H9 (cell line): ENCODE data around the gene DELE1. TPM values are rescaled to one million over a fixed set of nuclear protein-coding genes. Genes with fewer than 3 reads are reported as not detected.

Experiments used
- DNase-seq: peaks from one replicate; pipeline ENCODE4 v3.0.0-alpha.2; 2017
- H2AFZ ChIP-seq: one replicate; pipeline ENCODE4 v1.6.1; 2013; ENCODE audit warnings: mild to moderate bottlenecking, low read length, control low read depth, moderate library complexity
- H2AK5ac ChIP-seq: 2 replicates; pipeline ENCODE4 v1.6.1; 2013; ENCODE audit warnings: low read length, control low read depth, mixed read lengths; ENCODE audit not compliant: insufficient read length
- H2BK120ac ChIP-seq: one replicate; pipeline ENCODE4 v1.6.1; 2013; ENCODE audit warnings: low read depth, mild to moderate bottlenecking, low read length, control low read depth, inconsistent platforms; ENCODE audit not compliant: poor library complexity, severe bottlenecking
- H2BK12ac ChIP-seq: 2 replicates; pipeline ENCODE4 v1.6.1; 2013; ENCODE audit warnings: low read length, control low read depth, mixed read lengths, low read depth; ENCODE audit not compliant: insufficient read length
- H2BK15ac ChIP-seq: 2 replicates; pipeline ENCODE4 v1.6.1; 2013; ENCODE audit warnings: low read depth, low read length, control low read depth
- H2BK20ac ChIP-seq: one replicate; pipeline ENCODE4 v1.6.1; 2013; ENCODE audit warnings: low read depth, mild to moderate bottlenecking, low read length, control low read depth, inconsistent platforms; ENCODE audit not compliant: poor library complexity, severe bottlenecking
- H2BK5ac ChIP-seq: 2 replicates; pipeline ENCODE4 v1.6.1; 2013; ENCODE audit warnings: low read length, control low read depth, mixed read lengths; ENCODE audit not compliant: insufficient read length
- H3K14ac ChIP-seq: 2 replicates; pipeline ENCODE4 v1.6.1; 2013; ENCODE audit warnings: low read length, control low read depth; ENCODE audit not compliant: insufficient read depth
- H3K18ac ChIP-seq: 2 replicates; pipeline ENCODE4 v1.6.1; 2013; ENCODE audit warnings: low read depth, mild to moderate bottlenecking, mixed read lengths, low read length, control low read depth; ENCODE audit not compliant: insufficient read length
- H3K23ac ChIP-seq: 2 replicates; pipeline ENCODE4 v1.6.1; 2013; ENCODE audit warnings: low read length, control low read depth, mixed read lengths, low read depth; ENCODE audit not compliant: insufficient read length
- H3K23me2 ChIP-seq: 2 replicates; pipeline ENCODE4 v1.6.1; 2013; ENCODE audit warnings: low read depth, mild to moderate bottlenecking, mixed read lengths, low read length, control low read depth; ENCODE audit not compliant: insufficient read length, poor library complexity, severe bottlenecking
- H3K27ac ChIP-seq: 2 replicates; pipeline ENCODE4 v1.5.1; 2013; ENCODE audit warnings: low read length, control low read depth, mixed read lengths, low read depth; ENCODE audit not compliant: insufficient read length
- H3K27me3 ChIP-seq: 2 replicates; pipeline ENCODE4 v1.6.1; 2013; ENCODE audit warnings: low read length, control low read depth, inconsistent platforms; ENCODE audit not compliant: insufficient read depth
- H3K4ac ChIP-seq: 2 replicates; pipeline ENCODE4 v1.6.1; 2013; ENCODE audit warnings: low read depth, mild to moderate bottlenecking, control low read depth, inconsistent platforms, low read length, moderate library complexity
- H3K4me1 ChIP-seq: 2 replicates; pipeline ENCODE4 v1.6.1; 2013; ENCODE audit warnings: low read length, control low read depth, inconsistent platforms; ENCODE audit not compliant: insufficient read depth
- H3K4me2 ChIP-seq: 2 replicates; pipeline ENCODE4 v1.6.1; 2013; ENCODE audit warnings: low read length, control low read depth, mixed read lengths; ENCODE audit not compliant: insufficient read length, insufficient read depth
- H3K56ac ChIP-seq: 2 replicates; pipeline ENCODE4 v1.6.1; 2013; ENCODE audit warnings: low read depth, mild to moderate bottlenecking, mixed read lengths, low read length, control low read depth; ENCODE audit not compliant: insufficient read length
- H3K79me1 ChIP-seq: 2 replicates; pipeline ENCODE4 v1.6.1; 2013; ENCODE audit warnings: low read depth, mild to moderate bottlenecking, moderate library complexity, low read length, control low read depth, inconsistent platforms; ENCODE audit not compliant: insufficient read depth, poor library complexity, severe bottlenecking
- H3K79me2 ChIP-seq: 2 replicates; pipeline ENCODE4 v1.6.1; 2013; ENCODE audit warnings: low read length, control low read depth, inconsistent platforms; ENCODE audit not compliant: insufficient read depth
- H3K9ac ChIP-seq: 2 replicates; pipeline ENCODE4 v1.6.1; 2013; ENCODE audit warnings: low read length, control low read depth, mixed read lengths; ENCODE audit not compliant: insufficient read length; ENCODE audit errors: extremely low read depth
- H3K9me3 ChIP-seq: one replicate; pipeline ENCODE4 v1.6.1; 2013; ENCODE audit warnings: low read depth, low read length, inconsistent platforms; ENCODE audit not compliant: control insufficient read depth
- H3T11ph ChIP-seq: one replicate; pipeline ENCODE4 v1.6.1; 2013; ENCODE audit warnings: mild to moderate bottlenecking, low read length, control low read depth, inconsistent platforms
- H4K20me1 ChIP-seq: one replicate; pipeline ENCODE4 v1.6.1; 2013; ENCODE audit not compliant: control insufficient read depth, insufficient read length, insufficient read depth
- H4K5ac ChIP-seq: 2 replicates; pipeline ENCODE4 v1.6.1; 2013; ENCODE audit warnings: low read depth, mild to moderate bottlenecking, mixed read lengths, low read length, control low read depth; ENCODE audit not compliant: insufficient read length
- H4K8ac ChIP-seq: replicated peaks from 2 replicates; pipeline ENCODE4 v1.6.1; 2013; ENCODE audit warnings: low read length, control low read depth, mixed read lengths, low read depth; ENCODE audit not compliant: insufficient read length
- H4K91ac ChIP-seq: 2 replicates; pipeline ENCODE4 v1.6.1; 2013; ENCODE audit warnings: low read depth, mild to moderate bottlenecking, moderate library complexity, mixed read lengths, low read length, control low read depth; ENCODE audit not compliant: insufficient read length
- H3K27ac Mint-ChIP-seq, 3 experiments: 2 replicates in 2 of 3; 3 replicates in 1 of 3; pipeline ENCODE4 v1.8.0; 2020 to 2021; ENCODE audit warnings: mixed read lengths in 3 of 3, mild to moderate bottlenecking in 1 of 3, moderate library complexity in 1 of 3
- H3K27me3 Mint-ChIP-seq: 2 replicates; pipeline ENCODE4 v1.8.0; 2021; ENCODE audit warnings: low read depth, mild to moderate bottlenecking, moderate library complexity, mixed read lengths
- H3K36me3 Mint-ChIP-seq, 3 experiments: 2 replicates in 2 of 3; 3 replicates in 1 of 3; pipeline ENCODE4 v1.8.0; 2020 to 2021; ENCODE audit warnings: low read depth in 3 of 3, mixed read lengths in 3 of 3; ENCODE audit not compliant: insufficient read depth in 1 of 3
- H3K4me1 Mint-ChIP-seq, 2 experiments: 2 replicates each; pipeline ENCODE4 v1.8.0; 2020; ENCODE audit warnings: mixed read lengths in 2 of 2
- H3K4me3 Mint-ChIP-seq, 2 experiments: 2 replicates in 1 of 2; 3 replicates in 1 of 2; pipeline ENCODE4 v1.8.0; 2020 to 2021; ENCODE audit warnings: mild to moderate bottlenecking in 2 of 2, mixed read lengths in 2 of 2, moderate library complexity in 1 of 2
- H3K9me3 Mint-ChIP-seq, 2 experiments: 2 replicates in 1 of 2; 3 replicates in 1 of 2; pipeline ENCODE4 v1.8.0; 2020; ENCODE audit warnings: mild to moderate bottlenecking in 2 of 2, mixed read lengths in 2 of 2, moderate library complexity in 1 of 2
- WGBS: extraction: QIAGEN DNeasy Blood & Tissue Kit; methylation state at CpG from one replicate; pipeline ENCODE4 v1.1.7; 2013; ENCODE audit warnings: missing lambda C conversion rate, low lambda C conversion rate, mixed read lengths; ENCODE audit not compliant: insufficient read length; ENCODE audit errors: extremely low coverage; 5-methylcytosine and 5-hydroxymethylcytosine counted together
- total RNA-seq: library from RNA; stranded (reverse); gene quantifications from 2 replicates; pipeline ENCODE4 v1.2.1, GENCODE V29; 2021
- TF ChIP-seq, protein P1 (sequence below): fragments of 200-600 bp; sonication (generic); conservative IDR thresholded peaks from 3 replicates; pipeline ENCODE4 v1.8.0; 2021; ENCODE audit warnings: antibody characterized with exemption, mild to moderate bottlenecking

The DELE1 gene
- total RNA-seq, 1 experiment from 2014 or later = 75.3 TPM

DNA sequence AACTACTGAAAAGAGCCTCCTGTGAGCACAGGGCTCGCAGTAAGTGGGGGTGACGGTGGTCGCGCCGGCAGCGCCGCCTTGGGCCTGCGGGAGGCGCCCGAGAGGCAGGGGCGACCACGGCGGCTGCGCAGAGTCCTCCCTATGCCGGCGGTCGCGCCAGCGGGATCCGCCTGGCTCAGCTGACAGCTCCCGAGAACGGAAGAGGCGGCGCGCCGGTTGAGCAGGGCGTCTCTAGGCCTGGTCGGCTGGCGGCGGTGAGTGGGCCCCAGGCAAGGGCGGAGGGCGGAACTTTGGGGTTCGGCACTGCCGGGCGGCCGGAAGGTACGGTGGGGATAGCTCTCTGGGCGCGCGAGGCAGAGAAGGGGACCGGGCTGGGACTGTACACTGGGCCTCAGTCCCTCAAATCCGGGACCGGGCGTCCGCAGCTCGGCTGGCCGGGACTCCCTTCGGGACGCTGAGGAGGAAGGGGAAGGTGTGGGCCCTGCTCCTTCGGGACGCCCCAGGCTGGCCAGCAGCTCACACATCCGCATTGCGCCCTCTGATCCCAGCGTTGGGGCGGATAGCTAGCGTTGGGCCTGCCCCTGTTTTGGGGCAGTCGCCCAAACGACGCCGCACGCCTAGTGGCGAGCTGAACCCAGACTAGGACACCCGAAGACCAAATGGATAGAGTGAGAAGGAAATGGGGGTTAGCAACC lies 45.4 kb downstream of the DELE1 start, which contains the start of gene RNF14:
RNF14 (plus strand) TSS at position 192 of the 695 bp plus-strand sequence. CDS start 4,484 bp downstream, outside the sequence.
- Histone ChIP-seq H2BK120ac (no peak within 1 kb of the TSS), H2BK20ac (no peak within 1 kb of the TSS), H2AFZ (peak within 1 kb of the TSS; percentile 79), H3K4me1 (peaks cover 2% of the 10 kb centered on the region; the same call in 1 of the 2 replicates), H4K91ac (no peak within 1 kb of the TSS), H2BK12ac (no peak within 1 kb of the TSS), H4K5ac (no peak within 1 kb of the TSS), H2BK5ac (no peak within 1 kb of the TSS), H4K20me1 (no peaks in the 10 kb centered on the region), H3K18ac (no peak within 1 kb of the TSS), H2BK15ac (no peak within 1 kb of the TSS), H4K8ac (no peak within 1 kb of the TSS), H3T11ph (no peak within 1 kb of the TSS), H3K23me2 (peaks cover 4% of the 10 kb centered on the region), H3K4ac (no peak within 1 kb of the TSS), H3K4me2 (peak within 1 kb of the TSS; percentile 68), H3K9ac (peak within 1 kb of the TSS; percentile 59), H3K27ac (peak within 1 kb of the TSS; percentile 31), H3K23ac (no peak within 1 kb of the TSS), H3K79me2 (no peaks in the 10 kb centered on the region), H3K14ac (peak within 1 kb of the TSS; percentile 70; the same call in 1 of the 2 replicates), H2AK5ac (no peak within 1 kb of the TSS), H3K56ac (no peak within 1 kb of the TSS), H3K79me1 (no peaks in the 10 kb centered on the region), H3K27me3 (no peaks in the 10 kb centered on the region), H3K9me3 (no peaks in the 10 kb centered on the region)
- Mint-ChIP-seq H3K4me1 (peaks cover 18 to 19% of the 10 kb centered on the region in 2 experiments), H3K27ac (peak within 1 kb of the TSS; percentile 83 to 92 (median 89)), H3K36me3 (peaks cover 1 to 12% (median 10%) of the 10 kb centered on the region in 3 experiments; a peak in 5 of 7 replicates), H3K9me3 (no peaks in the 10 kb centered on the region), H3K4me3 (peak within 1 kb of the TSS; percentile 86 to 93), H3K27me3 (no peaks in the 10 kb centered on the region)
- TF ChIP-seq, protein P1, sequence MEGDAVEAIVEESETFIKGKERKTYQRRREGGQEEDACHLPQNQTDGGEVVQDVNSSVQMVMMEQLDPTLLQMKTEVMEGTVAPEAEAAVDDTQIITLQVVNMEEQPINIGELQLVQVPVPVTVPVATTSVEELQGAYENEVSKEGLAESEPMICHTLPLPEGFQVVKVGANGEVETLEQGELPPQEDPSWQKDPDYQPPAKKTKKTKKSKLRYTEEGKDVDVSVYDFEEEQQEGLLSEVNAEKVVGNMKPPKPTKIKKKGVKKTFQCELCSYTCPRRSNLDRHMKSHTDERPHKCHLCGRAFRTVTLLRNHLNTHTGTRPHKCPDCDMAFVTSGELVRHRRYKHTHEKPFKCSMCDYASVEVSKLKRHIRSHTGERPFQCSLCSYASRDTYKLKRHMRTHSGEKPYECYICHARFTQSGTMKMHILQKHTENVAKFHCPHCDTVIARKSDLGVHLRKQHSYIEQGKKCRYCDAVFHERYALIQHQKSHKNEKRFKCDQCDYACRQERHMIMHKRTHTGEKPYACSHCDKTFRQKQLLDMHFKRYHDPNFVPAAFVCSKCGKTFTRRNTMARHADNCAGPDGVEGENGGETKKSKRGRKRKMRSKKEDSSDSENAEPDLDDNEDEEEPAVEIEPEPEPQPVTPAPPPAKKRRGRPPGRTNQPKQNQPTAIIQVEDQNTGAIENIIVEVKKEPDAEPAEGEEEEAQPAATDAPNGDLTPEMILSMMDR = peak; percentile 96
- peak; percentile 95 for DNase-seq
- no CpG with 5 or more reads among the region's 63 CpGs for WGBS
